ENCODE measurements around the gene KAT8. TPM values are rescaled to one million over a fixed set of nuclear protein-coding genes. Genes with fewer than 3 reads are reported as not detected.
"Not testable (repeated sequence)": the region's sequence is repeated elsewhere in the genome, so short reads cannot be mapped to it uniquely, and the experiment has no call there.

The KAT8 gene
- total and polyA plus RNA-seq, 12 donors, result 51.9 to 107 (median 66.0) TPM

DNA sequence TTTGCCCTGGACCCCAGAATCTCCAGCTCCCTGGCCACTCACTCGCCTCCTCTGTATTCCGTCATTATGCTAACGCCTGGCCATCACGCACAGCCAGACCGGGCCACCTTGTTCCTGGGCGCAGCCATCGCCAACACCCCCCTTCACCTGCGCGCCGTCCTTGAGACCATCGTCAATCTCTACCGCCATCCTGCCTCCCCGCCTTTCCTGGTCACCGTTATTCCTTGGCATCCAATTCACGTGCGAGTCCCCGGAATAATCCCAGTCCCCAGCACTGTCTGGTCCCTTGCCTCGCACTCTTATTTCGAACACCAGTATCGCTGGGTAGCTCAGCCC lies 23.4 kb upstream of the KAT8 start:
- TF ChIP-seq, protein P1, sequence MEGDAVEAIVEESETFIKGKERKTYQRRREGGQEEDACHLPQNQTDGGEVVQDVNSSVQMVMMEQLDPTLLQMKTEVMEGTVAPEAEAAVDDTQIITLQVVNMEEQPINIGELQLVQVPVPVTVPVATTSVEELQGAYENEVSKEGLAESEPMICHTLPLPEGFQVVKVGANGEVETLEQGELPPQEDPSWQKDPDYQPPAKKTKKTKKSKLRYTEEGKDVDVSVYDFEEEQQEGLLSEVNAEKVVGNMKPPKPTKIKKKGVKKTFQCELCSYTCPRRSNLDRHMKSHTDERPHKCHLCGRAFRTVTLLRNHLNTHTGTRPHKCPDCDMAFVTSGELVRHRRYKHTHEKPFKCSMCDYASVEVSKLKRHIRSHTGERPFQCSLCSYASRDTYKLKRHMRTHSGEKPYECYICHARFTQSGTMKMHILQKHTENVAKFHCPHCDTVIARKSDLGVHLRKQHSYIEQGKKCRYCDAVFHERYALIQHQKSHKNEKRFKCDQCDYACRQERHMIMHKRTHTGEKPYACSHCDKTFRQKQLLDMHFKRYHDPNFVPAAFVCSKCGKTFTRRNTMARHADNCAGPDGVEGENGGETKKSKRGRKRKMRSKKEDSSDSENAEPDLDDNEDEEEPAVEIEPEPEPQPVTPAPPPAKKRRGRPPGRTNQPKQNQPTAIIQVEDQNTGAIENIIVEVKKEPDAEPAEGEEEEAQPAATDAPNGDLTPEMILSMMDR (IDR thresholded peaks at IDR 0.05), result no peak
- DNase-seq (no peak), ATAC-seq (peak in 7 of 8 donors; percentile 3 to 39 (median 22))
- intact Hi-C loops (cut with DNase I), result loop anchor here in 3 of 10 donors (1.0 to 5.0 kb wide), 4 partner anchors 48 to 112 kb away; partner anchors contain the start of genes HSD3B7 (in 1 of the 3) and STX4 (in 1 of the 3)
- Histone ChIP-seq H3K36me3 (peaks cover 0 to 35% (median 11%) of the 10 kb centered on the region in 9 donors), H3K27ac (peak overlapping the region in 9 of 10 donors; percentile 83 to 93 (median 87)), H3K27me3 (no peaks in the 10 kb centered on the region), H3K9me3 (no peaks in the 10 kb centered on the region), H3K4me3 (peak overlapping the region; percentile 76 to 98 (median 88)), H3K4me1 (peaks cover 0 to 30% (median 20%) of the 10 kb centered on the region in 9 donors)
- WGBS, 2 donors, result 0 to 1% methylated on average over 20 of the region's 20 CpGs

DNA sequence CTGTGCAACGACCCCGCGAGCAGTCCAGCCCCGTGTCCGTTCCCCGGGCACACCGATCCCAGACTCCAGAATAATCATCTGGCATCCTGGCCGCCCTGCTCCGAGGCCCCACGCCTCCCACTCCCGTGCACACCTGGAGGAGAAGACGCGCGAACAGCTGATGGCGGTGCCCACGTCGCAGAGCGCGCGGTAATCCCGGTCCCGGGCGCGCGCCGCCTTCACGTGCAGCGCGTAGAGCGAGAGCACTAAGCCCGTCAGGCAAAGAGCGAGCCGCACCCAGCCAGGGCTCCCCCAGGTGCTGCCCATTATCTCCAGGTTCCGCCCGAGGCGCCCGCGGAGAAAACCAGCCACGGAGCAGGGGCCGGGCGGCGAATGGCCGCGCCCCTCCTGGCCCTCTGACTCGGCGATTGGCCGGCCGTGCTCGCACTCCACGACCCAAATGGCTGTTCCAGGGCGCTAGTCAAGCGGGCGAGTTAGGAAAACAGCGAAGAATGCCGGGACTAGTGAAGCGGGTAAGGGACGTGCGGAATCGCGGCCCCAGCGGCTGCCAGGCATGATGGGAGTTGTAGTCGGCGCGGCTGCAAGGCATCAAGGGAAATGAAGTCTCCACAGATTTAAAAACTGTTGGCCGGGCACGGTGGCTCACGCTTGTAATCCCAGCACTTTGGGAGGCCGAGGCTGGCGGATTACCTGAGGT lies 22.9 kb upstream of the KAT8 start, which contains the start of gene VKORC1:
TSS of gene VKORC1 (minus strand) at position 374 of the 697 bp plus-strand sequence. CDS start at position 306, 68 bp downstream.
- TF ChIP-seq, protein P1 (IDR thresholded peaks at IDR 0.05), result peak in 1 of 9 donors; percentile 12
- intact Hi-C loops (cut with DNase I), result loop anchor here in 4 of 10 donors (1.0 to 5.0 kb wide), 6 partner anchors 20 to 112 kb away; partner anchors contain the start of genes HSD3B7 (in 2 of the 4), STX4 (in 1 of the 4), ZNF646 (in 1 of the 4) and ZNF668 (in 1 of the 4)
- WGBS, 2 donors, result 0 to 1% methylated on average over 69 of the region's 69 CpGs
- Histone ChIP-seq H3K4me1 (peaks cover 0 to 30% (median 20%) of the 10 kb centered on the region in 9 donors), H3K36me3 (peaks cover 0 to 30% (median 11%) of the 10 kb centered on the region in 9 donors), H3K27me3 (no peaks in the 10 kb centered on the region), H3K27ac (peak within 1 kb of the TSS; percentile 51 to 93 (median 86)), H3K4me3 (peak within 1 kb of the TSS; percentile 76 to 98 (median 88)), H3K9me3 (peaks cover 0 to 2% (median 0%) of the 10 kb centered on the region in 11 donors)
- ATAC-seq, result peak; percentile 95 to 98 (median 96)
- peak; percentile 93 to 96 for DNase-seq

DNA sequence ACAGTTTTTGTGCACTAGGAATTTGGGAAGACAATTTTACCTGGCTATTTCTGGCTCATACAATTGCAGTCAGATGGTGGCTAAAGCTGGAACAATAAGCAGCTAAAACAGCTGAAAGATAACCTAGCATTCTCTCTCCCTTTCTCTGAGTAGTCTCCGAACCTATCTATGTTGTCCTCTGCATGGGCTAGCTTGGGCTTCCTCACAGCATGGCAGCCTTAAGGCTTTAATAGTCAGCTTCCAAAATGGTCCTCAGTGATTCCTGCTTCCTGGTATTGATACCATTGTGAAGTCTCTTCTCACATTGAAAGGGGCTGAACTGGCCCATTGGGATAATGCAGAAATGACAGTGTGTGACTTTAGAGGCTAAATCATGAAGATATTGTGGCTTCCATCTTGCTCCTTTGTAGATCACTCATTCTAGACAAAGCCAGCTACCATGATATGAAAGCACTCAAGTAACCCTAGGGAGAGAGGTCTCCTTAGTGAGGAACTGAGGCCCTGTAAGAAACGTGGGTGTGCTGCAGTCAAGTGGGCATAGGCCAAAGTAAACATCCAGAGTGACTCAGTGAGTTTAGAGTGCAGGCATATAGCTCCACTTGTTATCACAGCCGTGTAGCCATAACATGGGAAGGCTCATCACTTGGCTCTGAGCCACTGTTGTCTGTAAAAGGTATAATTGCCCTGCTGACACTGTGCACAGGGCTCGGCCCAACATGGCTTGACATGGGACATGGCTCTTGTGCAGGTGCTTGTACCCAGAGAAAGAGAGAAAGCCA lies 17.4 kb upstream of the KAT8 start:
- Histone ChIP-seq H3K4me1 (peaks cover 0 to 10% (median 6%) of the 10 kb centered on the region in 9 donors), H3K27me3 (no peaks in the 10 kb centered on the region), H3K27ac (no peak overlapping the region), H3K9me3 (peaks cover 0 to 9% (median 0%) of the 10 kb centered on the region in 11 donors), H3K4me3 (no peak overlapping the region), H3K36me3 (no peaks in the 10 kb centered on the region)
- TF ChIP-seq, protein P1 (IDR thresholded peaks at IDR 0.05), result no peak
- 59 to 64% methylated on average over 4 of the region's 4 CpGs for WGBS, 2 donors
- no peak for DNase-seq
- intact Hi-C loops (cut with DNase I), result loop anchor here in 1 of 10 donors (5.0 kb wide), 1 partner anchor 118 kb away; no protein-coding TSS in a partner anchor
- no peak for ATAC-seq

DNA sequence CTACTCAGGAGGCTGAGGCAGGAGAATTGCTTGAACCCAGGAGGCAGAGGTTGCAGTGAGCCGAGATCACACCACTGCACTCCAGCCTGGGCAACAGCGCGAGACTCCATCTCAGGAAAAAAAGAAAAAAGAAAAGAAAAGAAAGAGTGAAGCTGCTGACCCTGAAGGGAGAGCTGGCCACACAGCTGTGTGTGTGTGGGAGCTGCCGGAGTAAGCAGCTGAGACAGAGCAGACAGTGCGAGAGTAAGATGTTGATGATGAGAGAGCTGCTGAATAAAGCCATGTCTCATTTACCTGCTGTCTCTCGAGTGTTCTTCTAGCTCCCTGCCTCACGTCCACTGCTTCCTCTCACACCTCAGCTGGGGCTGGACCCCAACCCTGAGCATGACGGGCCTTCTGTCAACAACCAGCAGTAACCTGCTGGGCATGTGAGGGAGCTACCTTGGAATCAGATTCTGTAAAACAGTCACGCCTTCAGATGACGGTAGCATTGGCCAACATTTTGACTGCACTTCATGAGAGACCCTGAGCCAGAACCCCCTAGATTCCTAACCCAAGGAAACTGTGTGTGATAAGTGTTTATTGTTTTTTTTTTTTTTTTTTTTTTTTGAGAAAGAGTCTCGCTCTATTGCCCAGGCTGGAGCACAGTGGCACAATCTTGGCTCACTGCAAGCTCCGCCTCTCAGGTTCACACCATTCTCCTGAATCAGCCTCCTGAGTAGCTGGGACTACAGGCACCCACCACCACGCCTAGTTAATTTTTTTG lies 16.4 kb upstream of the KAT8 start:
- ATAC-seq; intact Hi-C loops (cut with DNase I); H3K27me3 ChIP-seq; H3K4me3 ChIP-seq; H3K4me1 ChIP-seq; H3K9me3 ChIP-seq; H3K27ac ChIP-seq; H3K36me3 ChIP-seq; DNase-seq: not testable (repeated sequence)
- WGBS, 2 donors, result 70 to 77% methylated on average over 13 of the region's 13 CpGs

All from heart right ventricle (tissue), 16 donors.